ENCODE data around the gene MEN1.

Gene MEN1

DNA sequence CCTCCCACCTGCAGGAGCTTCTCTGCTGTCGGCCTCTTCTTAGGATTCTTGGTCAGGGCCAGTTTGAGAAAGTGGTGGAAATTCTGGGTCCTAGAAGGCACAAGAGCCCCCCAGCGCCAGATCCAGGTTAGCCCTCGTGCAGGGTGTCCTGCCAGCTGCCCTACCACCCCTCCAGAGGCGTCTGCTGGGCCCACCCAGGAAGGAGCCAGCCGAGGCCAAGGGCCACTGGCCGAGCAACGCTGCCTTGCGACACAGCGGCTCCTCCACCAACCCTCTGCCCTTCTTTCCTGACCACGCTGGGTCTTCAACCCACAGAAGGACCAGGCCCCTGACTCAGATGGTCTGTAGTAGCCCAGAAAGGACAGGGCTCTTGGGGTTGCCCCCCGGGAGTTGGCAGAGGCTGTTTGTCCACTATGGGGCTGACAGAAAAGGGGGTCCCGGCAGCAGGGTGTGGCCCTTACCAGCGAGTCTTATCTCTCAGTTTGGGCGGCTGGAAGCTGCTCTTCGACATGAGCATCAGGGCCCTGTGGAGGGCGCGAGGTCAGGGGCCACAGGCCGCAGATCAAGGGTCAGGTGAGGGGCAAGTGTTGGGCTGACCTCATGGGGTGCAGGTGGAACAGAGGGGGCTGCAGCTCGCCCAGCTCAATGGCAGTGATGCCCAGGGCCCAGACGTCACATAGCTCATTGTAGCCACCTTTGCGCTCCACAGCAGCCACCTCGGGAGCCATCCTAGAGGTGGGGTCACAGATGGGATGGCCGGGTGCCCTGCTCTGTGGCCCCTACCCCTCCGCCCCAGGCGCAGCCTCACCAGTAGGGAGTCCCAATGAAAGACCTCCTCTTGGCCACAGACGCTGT, 9.8 kb downstream of the MEN1 start:
- no peaks in the 10 kb centered on the region for H3K79me2 ChIP-seq (ENCODE audit: insufficient read depth, low read depth)
- H3K9ac ChIP-seq: no peak overlapping the region
- peaks cover 12% of the 10 kb centered on the region for H3K4me1 ChIP-seq (ENCODE audit: low read depth, poor library complexity, severe bottlenecking)
- H3K27ac ChIP-seq: no peak overlapping the region
- no peak overlapping the region for H3K4me2 ChIP-seq
- no peaks in the 10 kb centered on the region for H3K27me3 ChIP-seq (ENCODE audit: insufficient read depth, low read depth)
- H3K4me3 ChIP-seq (IDR thresholded peaks at IDR 0.05; ENCODE audit: insufficient read depth, low read depth, low read length): no peak overlapping the region
- TF ChIP-seq, protein P1, sequence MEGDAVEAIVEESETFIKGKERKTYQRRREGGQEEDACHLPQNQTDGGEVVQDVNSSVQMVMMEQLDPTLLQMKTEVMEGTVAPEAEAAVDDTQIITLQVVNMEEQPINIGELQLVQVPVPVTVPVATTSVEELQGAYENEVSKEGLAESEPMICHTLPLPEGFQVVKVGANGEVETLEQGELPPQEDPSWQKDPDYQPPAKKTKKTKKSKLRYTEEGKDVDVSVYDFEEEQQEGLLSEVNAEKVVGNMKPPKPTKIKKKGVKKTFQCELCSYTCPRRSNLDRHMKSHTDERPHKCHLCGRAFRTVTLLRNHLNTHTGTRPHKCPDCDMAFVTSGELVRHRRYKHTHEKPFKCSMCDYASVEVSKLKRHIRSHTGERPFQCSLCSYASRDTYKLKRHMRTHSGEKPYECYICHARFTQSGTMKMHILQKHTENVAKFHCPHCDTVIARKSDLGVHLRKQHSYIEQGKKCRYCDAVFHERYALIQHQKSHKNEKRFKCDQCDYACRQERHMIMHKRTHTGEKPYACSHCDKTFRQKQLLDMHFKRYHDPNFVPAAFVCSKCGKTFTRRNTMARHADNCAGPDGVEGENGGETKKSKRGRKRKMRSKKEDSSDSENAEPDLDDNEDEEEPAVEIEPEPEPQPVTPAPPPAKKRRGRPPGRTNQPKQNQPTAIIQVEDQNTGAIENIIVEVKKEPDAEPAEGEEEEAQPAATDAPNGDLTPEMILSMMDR (conservative IDR thresholded peaks at IDR 0.05; ENCODE audit: low read depth, low read length): no peak
- no peak overlapping the region for H2AFZ ChIP-seq (ENCODE audit: low read depth)
- H4K20me1 ChIP-seq (ENCODE audit: insufficient read depth): no peaks in the 10 kb centered on the region
- H3K36me3 ChIP-seq (ENCODE audit: insufficient read depth): no peaks in the 10 kb centered on the region

DNA sequence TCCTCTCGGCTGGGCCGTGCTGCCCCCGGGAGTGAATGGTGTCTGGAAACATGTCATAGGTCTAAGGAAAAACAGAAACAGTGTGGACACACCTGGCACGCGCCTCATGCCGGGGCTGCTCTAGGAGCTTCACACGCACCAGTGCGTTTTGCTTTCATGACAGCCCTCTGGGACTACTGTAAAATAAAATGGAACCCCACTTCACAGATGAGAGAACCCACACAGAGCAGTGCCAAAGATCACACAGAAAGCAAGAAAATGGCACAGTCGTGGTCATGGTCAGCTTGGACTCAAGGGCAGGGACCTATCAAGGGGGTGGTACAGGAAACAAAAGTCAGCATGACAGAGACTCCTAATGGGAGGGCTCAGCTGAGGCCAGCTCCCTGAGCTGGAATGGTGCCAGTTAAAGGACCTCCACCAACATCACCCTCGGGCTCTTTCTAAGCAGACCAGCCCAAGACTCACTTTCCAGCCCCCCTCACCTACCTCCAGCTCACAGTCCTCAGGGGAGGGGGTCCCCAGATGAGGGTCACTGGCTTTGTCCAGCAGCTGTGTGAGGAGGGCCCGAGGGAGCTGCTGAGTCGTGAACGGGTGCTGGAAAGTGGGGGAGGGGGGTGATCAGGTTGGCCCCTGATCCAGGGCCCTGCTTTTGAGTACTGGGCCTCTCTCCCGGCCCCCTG, 10.6 kb downstream of the MEN1 start:
- no peak overlapping the region for H3K4me2 ChIP-seq
- no peak overlapping the region for H3K4me3 ChIP-seq (IDR thresholded peaks at IDR 0.05; ENCODE audit: insufficient read depth, low read depth, low read length)
- H3K4me1 ChIP-seq (ENCODE audit: low read depth, poor library complexity, severe bottlenecking): peaks cover 12% of the 10 kb centered on the region
- H3K27me3 ChIP-seq (ENCODE audit: insufficient read depth, low read depth): no peaks in the 10 kb centered on the region
- no peaks in the 10 kb centered on the region for H4K20me1 ChIP-seq (ENCODE audit: insufficient read depth)
- H3K36me3 ChIP-seq (ENCODE audit: insufficient read depth): no peaks in the 10 kb centered on the region
- H3K27ac ChIP-seq: no peak overlapping the region
- no peak overlapping the region for H3K9ac ChIP-seq
- H2AFZ ChIP-seq (ENCODE audit: low read depth): no peak overlapping the region
- H3K79me2 ChIP-seq (ENCODE audit: insufficient read depth, low read depth): no peaks in the 10 kb centered on the region
- TF ChIP-seq, protein P1 (conservative IDR thresholded peaks at IDR 0.05; ENCODE audit: low read depth, low read length): no peak

DNA sequence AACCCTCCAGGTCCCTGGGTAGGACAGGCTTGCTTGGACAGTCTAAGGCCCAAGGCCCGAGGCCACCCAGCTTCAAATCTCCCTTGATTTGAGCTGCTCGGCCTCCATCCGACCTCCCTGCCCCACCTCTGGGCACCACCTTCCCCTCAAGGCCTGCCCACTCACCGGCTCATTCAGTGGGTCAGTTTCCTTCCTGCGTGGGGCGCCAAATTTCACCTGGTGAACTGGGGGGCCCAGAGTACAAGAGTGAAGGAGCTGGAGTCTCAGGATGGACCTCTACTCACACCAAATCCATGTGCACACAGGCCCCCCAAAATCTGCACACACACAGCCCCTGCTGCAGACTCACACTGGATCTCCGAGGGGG, 11.1 kb downstream of the MEN1 start:
- TF ChIP-seq, protein P1 (conservative IDR thresholded peaks at IDR 0.05; ENCODE audit: low read depth, low read length): no peak
- H3K4me2 ChIP-seq: no peak overlapping the region
- peaks cover 12% of the 10 kb centered on the region for H3K4me1 ChIP-seq (ENCODE audit: low read depth, poor library complexity, severe bottlenecking)
- H3K9ac ChIP-seq: no peak overlapping the region
- H4K20me1 ChIP-seq (ENCODE audit: insufficient read depth): no peaks in the 10 kb centered on the region
- no peak overlapping the region for H2AFZ ChIP-seq (ENCODE audit: low read depth)
- no peaks in the 10 kb centered on the region for H3K27me3 ChIP-seq (ENCODE audit: insufficient read depth, low read depth)
- H3K27ac ChIP-seq: no peak overlapping the region
- H3K79me2 ChIP-seq (ENCODE audit: insufficient read depth, low read depth): no peaks in the 10 kb centered on the region
- H3K36me3 ChIP-seq (ENCODE audit: insufficient read depth): no peaks in the 10 kb centered on the region
- H3K4me3 ChIP-seq (IDR thresholded peaks at IDR 0.05; ENCODE audit: insufficient read depth, low read depth, low read length): no peak overlapping the region

DNA sequence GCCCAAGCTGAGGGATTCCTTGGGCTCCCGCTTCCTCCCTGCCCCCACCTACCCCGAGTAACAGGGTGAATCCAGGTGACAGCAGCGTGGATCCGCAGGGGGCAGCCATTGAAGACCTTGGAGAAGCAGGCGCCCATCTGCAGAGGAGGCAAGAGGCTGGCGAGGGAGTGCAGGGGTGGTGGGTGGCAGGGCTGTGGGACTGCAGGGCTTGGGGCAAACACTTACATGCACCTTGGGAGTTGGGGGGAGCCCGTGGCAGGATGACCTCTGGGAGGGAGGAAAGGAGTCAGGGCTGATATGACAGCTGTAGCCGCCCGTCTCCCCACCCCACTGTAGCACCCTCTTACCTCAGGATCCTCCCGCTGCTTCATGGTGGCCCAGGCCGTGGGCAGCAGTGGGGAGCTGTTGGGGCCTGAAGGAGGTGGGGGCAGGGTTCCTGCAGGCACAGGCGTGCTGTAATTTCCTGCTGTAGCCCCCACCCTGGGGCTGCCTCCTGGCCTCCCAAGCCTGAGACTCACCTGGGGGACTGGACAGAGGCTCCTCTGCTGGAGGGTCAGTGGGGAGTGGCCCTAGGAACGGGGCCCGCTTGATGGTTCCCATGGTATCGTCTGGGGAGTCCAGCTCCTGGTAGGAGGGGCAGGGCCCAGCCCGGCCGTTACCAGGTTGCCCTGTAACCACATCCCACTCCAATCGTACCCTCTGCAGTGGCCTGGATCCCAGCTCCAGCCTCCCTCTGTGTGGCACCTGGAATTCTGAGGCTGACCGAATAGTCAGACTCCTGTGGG, 13.4 kb downstream of the MEN1 start:
- Histone ChIP-seq H3K27ac (no peak overlapping the region), H3K36me3 (ENCODE audit: insufficient read depth) (no peaks in the 10 kb centered on the region), H3K27me3 (ENCODE audit: insufficient read depth, low read depth) (no peaks in the 10 kb centered on the region), H3K4me1 (ENCODE audit: low read depth, poor library complexity, severe bottlenecking) (no peaks in the 10 kb centered on the region), H3K79me2 (ENCODE audit: insufficient read depth, low read depth) (no peaks in the 10 kb centered on the region), H3K4me3 (IDR thresholded peaks at IDR 0.05; ENCODE audit: insufficient read depth, low read depth, low read length) (no peak overlapping the region), H2AFZ (ENCODE audit: low read depth) (no peak overlapping the region), H3K9ac (no peak overlapping the region), H3K4me2 (no peak overlapping the region), H4K20me1 (ENCODE audit: insufficient read depth) (no peaks in the 10 kb centered on the region)
- TF ChIP-seq, protein P1 (conservative IDR thresholded peaks at IDR 0.05; ENCODE audit: low read depth, low read length): no peak
